Neural cell (in vitro differentiated cells): Measurements from ENCODE around the gene RGS6. TPM values are rescaled to one million over a fixed set of nuclear protein-coding genes. Genes with fewer than 3 reads are reported as not detected.

Source experiments
- H2AFZ ChIP-seq: fragments of 200-600, 300-800 bp; sonication (generic), shearing (Covaris generic); 2 replicates; pipeline ENCODE4 v1.6.0; 2014; ENCODE audit warnings: low read depth, mild to moderate bottlenecking, antibody characterized with exemption, low read length, moderate library complexity
- H3F3A ChIP-seq: fragments of 200-600 bp; shearing (Covaris generic); 2 replicates; pipeline ENCODE4 v1.6.1; 2016; ENCODE audit warnings: mild to moderate bottlenecking, moderate library complexity, mixed read lengths, antibody characterized with exemption, low read length; ENCODE audit not compliant: insufficient read depth, poor library complexity, severe bottlenecking
- H3K27ac ChIP-seq: fragments of 200-600, 300-800 bp; sonication (generic), shearing (Covaris generic); 2 replicates; pipeline ENCODE4 v1.5.1; 2014; ENCODE audit warnings: mild to moderate bottlenecking, low read length, moderate library complexity
- H3K27me3 ChIP-seq: fragments of 300-800, 200-600 bp; sonication (generic), shearing (Covaris generic); 2 replicates; pipeline ENCODE4 v1.6.0; 2014; ENCODE audit warnings: mild to moderate bottlenecking, low read depth, low read length, moderate library complexity; ENCODE audit not compliant: insufficient read depth
- H3K36me3 ChIP-seq: fragments of 300-800, 200-600 bp; sonication (generic), shearing (Covaris generic); 2 replicates; pipeline ENCODE4 v1.5.1; 2014; ENCODE audit warnings: mild to moderate bottlenecking, antibody characterized with exemption, low read length, moderate library complexity; ENCODE audit not compliant: insufficient read depth
- H3K4me2 ChIP-seq: fragments of 300-800, 200-600 bp; sonication (generic), shearing (Covaris generic); 2 replicates; pipeline ENCODE4 v1.6.0; 2014; ENCODE audit warnings: mild to moderate bottlenecking, low read length
- H3K4me3 ChIP-seq: fragments of 300-800, 200-600 bp; sonication (generic), shearing (Covaris generic); 2 replicates; pipeline ENCODE4 v1.5.1; 2014; ENCODE audit warnings: mild to moderate bottlenecking, low read length, moderate library complexity
- H3K79me2 ChIP-seq: fragments of 200-600 bp; shearing (Covaris generic); replicated peaks from 2 replicates; pipeline ENCODE4 v1.6.0; 2014; ENCODE audit warnings: mild to moderate bottlenecking, low read length, moderate library complexity; ENCODE audit not compliant: insufficient read depth
- H3K9ac ChIP-seq: fragments of 300-800, 200-600 bp; sonication (generic), shearing (Covaris generic); 2 replicates; pipeline ENCODE4 v1.6.1; 2016; ENCODE audit warnings: mild to moderate bottlenecking, low read length, mixed read lengths
- H3K9me2 ChIP-seq: fragments of 200-600 bp; shearing (Covaris generic); 2 replicates; pipeline ENCODE4 v1.6.1; 2016; ENCODE audit warnings: mild to moderate bottlenecking, low read length, mixed read lengths; ENCODE audit not compliant: insufficient read depth
- H3K9me3 ChIP-seq: fragments of 200-600, 300-800 bp; sonication (generic), shearing (Covaris generic); 2 replicates; pipeline ENCODE4 v1.6.1; 2016; ENCODE audit warnings: mild to moderate bottlenecking, mixed run types, low read length, moderate library complexity, mixed read lengths
- H4K20me1 ChIP-seq: fragments of 200-600 bp; shearing (Covaris generic); 2 replicates; pipeline ENCODE4 v1.6.1; 2016; ENCODE audit warnings: mild to moderate bottlenecking, mixed run types; ENCODE audit not compliant: insufficient read depth
- CTCF ChIP-seq: fragments of 450-650 bp; IDR thresholded peaks from 2 replicates; pipeline ENCODE4 v1.5.1; 2014; ENCODE audit warnings: antibody characterized with exemption, mild to moderate bottlenecking, moderate library complexity; ENCODE audit not compliant: poor library complexity, severe bottlenecking
- EP300 ChIP-seq: fragments of 450-650 bp; conservative IDR thresholded peaks from 2 replicates; pipeline ENCODE4 v1.6.1; 2014; ENCODE audit warnings: antibody characterized with exemption, mild to moderate bottlenecking, moderate library complexity; ENCODE audit not compliant: poor library complexity, severe bottlenecking
- EZH2 ChIP-seq: fragments of 200-600, 300-800 bp; shearing (Covaris generic), sonication (generic); IDR thresholded peaks from 2 replicates; pipeline ENCODE4 v1.6.1; 2014; ENCODE audit warnings: antibody characterized with exemption, low read length, borderline replicate concordance, mild to moderate bottlenecking; ENCODE audit not compliant: insufficient read depth, poor library complexity, severe bottlenecking
- MXI1 ChIP-seq: fragments of 450-650 bp; conservative IDR thresholded peaks from 2 replicates; pipeline ENCODE4 v1.6.1; 2014; ENCODE audit warnings: antibody characterized with exemption, mild to moderate bottlenecking; ENCODE audit not compliant: poor library complexity, severe bottlenecking
- POLR2AphosphoS5 ChIP-seq: IDR thresholded peaks from 2 replicates; pipeline ENCODE4 v1.6.1; 2012
- RAD21 ChIP-seq: fragments of 450-650 bp; conservative IDR thresholded peaks from 2 replicates; pipeline ENCODE4 v1.6.1; 2014; ENCODE audit warnings: antibody characterized with exemption, mild to moderate bottlenecking, moderate library complexity
- REST ChIP-seq: IDR thresholded peaks from 2 replicates; pipeline ENCODE4 v1.6.1; 2012; ENCODE audit warnings: borderline replicate concordance
- SMC3 ChIP-seq: fragments of 450-650 bp; conservative IDR thresholded peaks from 2 replicates; pipeline ENCODE4 v1.6.1; 2014; ENCODE audit warnings: antibody characterized with exemption, mild to moderate bottlenecking, moderate library complexity; ENCODE audit not compliant: poor library complexity
- TAF1 ChIP-seq: IDR thresholded peaks from 2 replicates; pipeline ENCODE4 v1.6.1; 2012; ENCODE audit warnings: low read depth
- polyA plus RNA-seq: library from polyadenylated mRNA; depleted of rRNA; stranded (reverse); fragments of >200 nt; gene quantifications from 2 replicates; pipeline ENCODE4 v1.2.3, GENCODE V29; 2014

Gene RGS6
- polyA plus RNA-seq, 1 donor from 2014 or later: 7.3 TPM

- H3F3A ChIP-seq: no peaks in the 10 kb centered on the region
- H2AFZ ChIP-seq: no peak overlapping the region
- no peak for TF ChIP-seq EP300
- no peak for TF ChIP-seq POLR2AphosphoS5
- no peak for TF ChIP-seq RAD21
- no peak overlapping the region for H3K27ac ChIP-seq
- H3K9me2 ChIP-seq: no peaks in the 10 kb centered on the region
- H3K36me3 ChIP-seq: no peaks in the 10 kb centered on the region
- H3K27me3 ChIP-seq: no peaks in the 10 kb centered on the region
- no peak overlapping the region for H3K4me2 ChIP-seq
- H3K9ac ChIP-seq: no peak overlapping the region
- no peaks in the 10 kb centered on the region for H4K20me1 ChIP-seq
- H3K9me3 ChIP-seq: no peaks in the 10 kb centered on the region
- no peak overlapping the region for H3K4me3 ChIP-seq
- no peaks in the 10 kb centered on the region for H3K79me2 ChIP-seq
These were observed 321.3 kb downstream of the RGS6 start for GRCh38 chr14:72253503-72253902.

GRCh38 chr14:72254202-72254936, 322.1 kb downstream of the RGS6 start:
- H3K9me3 ChIP-seq: no peaks in the 10 kb centered on the region
- H3K79me2 ChIP-seq: no peaks in the 10 kb centered on the region
- H3K36me3 ChIP-seq: no peaks in the 10 kb centered on the region
- no peaks in the 10 kb centered on the region for H4K20me1 ChIP-seq
- H3K9me2 ChIP-seq: no peaks in the 10 kb centered on the region
- TF ChIP-seq REST (no peak), RAD21 (no peak), CTCF (no peak), SMC3 (no peak), EZH2 (no peak)
- H3K27me3 ChIP-seq: no peaks in the 10 kb centered on the region
- no peak overlapping the region for H3K9ac ChIP-seq
- H2AFZ ChIP-seq: no peak overlapping the region
- no peaks in the 10 kb centered on the region for H3F3A ChIP-seq
- H3K27ac ChIP-seq: no peak overlapping the region
- no peak overlapping the region for H3K4me2 ChIP-seq
- H3K4me3 ChIP-seq: no peak overlapping the region

- H4K20me1 ChIP-seq: no peaks in the 10 kb centered on the region
- no peaks in the 10 kb centered on the region for H3K9me3 ChIP-seq
- H3K27me3 ChIP-seq: no peaks in the 10 kb centered on the region
- TF ChIP-seq SMC3 (no peak), REST (no peak), EZH2 (no peak), RAD21 (no peak), MXI1 (no peak), EP300 (no peak), POLR2AphosphoS5 (no peak), CTCF (no peak), TAF1 (no peak)
- no peak overlapping the region for H3K9ac ChIP-seq
- H3K79me2 ChIP-seq: no peaks in the 10 kb centered on the region
- no peak overlapping the region for H3K4me2 ChIP-seq
- no peak overlapping the region for H2AFZ ChIP-seq
- no peaks in the 10 kb centered on the region for H3F3A ChIP-seq
- no peaks in the 10 kb centered on the region for H3K9me2 ChIP-seq
- no peak overlapping the region for H3K4me3 ChIP-seq
- H3K27ac ChIP-seq: no peak overlapping the region
- no peaks in the 10 kb centered on the region for H3K36me3 ChIP-seq
These were observed 322.8 kb downstream of the RGS6 start for GRCh38 chr14:72254937-72255472.
